Measurements from ENCODE around the gene PLCD4.

The PLCD4 gene

GRCh38 chr2:218607436-218608115 is at the start of gene PLCD4:
Gene PLCD4 (plus strand): TSS chr2:218607899. CDS start chr2:218615740, 7,841 bp downstream.
- H3K4me3 ChIP-seq (ENCODE audit: low read depth in 1 of 2, low read length in 2 of 2) = no peak within 1 kb of the TSS
- H3K27ac ChIP-seq (ENCODE audit: low read depth, low read length) = no peak within 1 kb of the TSS
- no peak within 1 kb of the TSS for H3K9ac ChIP-seq (ENCODE audit: low read depth in 1 of 2, low read length in 2 of 2)
- no peaks in the 10 kb centered on the region for H3K4me1 ChIP-seq (ENCODE audit: control insufficient read depth in 1 of 2, insufficient read depth in 2 of 2, low read length in 2 of 2)
- H3K9me3 ChIP-seq (ENCODE audit: control insufficient read depth in 1 of 2, low read length in 2 of 2) = no peaks in the 10 kb centered on the region
- no peaks in the 10 kb centered on the region for H3K36me3 ChIP-seq (ENCODE audit: control insufficient read depth in 1 of 2, insufficient read depth in 2 of 2, low read length in 2 of 2)
- H3K27me3 ChIP-seq (ENCODE audit: control insufficient read depth in 1 of 2, insufficient read depth in 2 of 2, low read length in 2 of 2) = no peaks in the 10 kb centered on the region

DNA sequence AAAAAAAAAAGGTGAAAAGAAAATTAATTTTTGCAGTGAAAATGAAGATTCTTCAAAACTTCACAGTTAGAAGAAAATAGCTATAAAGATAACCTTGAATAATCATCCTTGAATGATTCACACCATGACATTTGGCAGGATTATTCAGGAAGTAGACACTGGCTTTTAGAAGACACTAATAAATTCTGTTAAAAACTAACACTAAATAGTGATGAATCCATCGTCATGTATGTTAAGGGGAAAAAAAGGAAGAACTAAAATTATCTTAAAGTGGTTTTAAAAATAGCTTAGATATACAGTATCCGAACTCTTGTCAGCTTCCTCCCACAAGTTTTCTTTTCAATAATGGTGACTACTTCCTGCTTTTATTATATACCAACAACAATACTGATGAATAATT is 49.8 kb upstream of the PLCD4 start:
- Histone ChIP-seq H3K27me3 (ENCODE audit: control insufficient read depth in 1 of 2, insufficient read depth in 2 of 2, low read length in 2 of 2) (no peaks in the 10 kb centered on the region), H3K36me3 (ENCODE audit: control insufficient read depth in 1 of 2, insufficient read depth in 2 of 2, low read length in 2 of 2) (peaks cover 19 to 35% of the 10 kb centered on the region in 2 donors), H3K4me1 (ENCODE audit: control insufficient read depth in 1 of 2, insufficient read depth in 2 of 2, low read length in 2 of 2) (no peaks in the 10 kb centered on the region), H3K27ac (ENCODE audit: low read depth, low read length) (no peak overlapping the region), H3K4me3 (ENCODE audit: low read depth in 1 of 2, low read length in 2 of 2) (no peak overlapping the region), H3K9me3 (ENCODE audit: control insufficient read depth in 1 of 2, low read length in 2 of 2) (no peaks in the 10 kb centered on the region), H3K9ac (ENCODE audit: low read depth in 1 of 2, low read length in 2 of 2) (no peak overlapping the region)

DNA sequence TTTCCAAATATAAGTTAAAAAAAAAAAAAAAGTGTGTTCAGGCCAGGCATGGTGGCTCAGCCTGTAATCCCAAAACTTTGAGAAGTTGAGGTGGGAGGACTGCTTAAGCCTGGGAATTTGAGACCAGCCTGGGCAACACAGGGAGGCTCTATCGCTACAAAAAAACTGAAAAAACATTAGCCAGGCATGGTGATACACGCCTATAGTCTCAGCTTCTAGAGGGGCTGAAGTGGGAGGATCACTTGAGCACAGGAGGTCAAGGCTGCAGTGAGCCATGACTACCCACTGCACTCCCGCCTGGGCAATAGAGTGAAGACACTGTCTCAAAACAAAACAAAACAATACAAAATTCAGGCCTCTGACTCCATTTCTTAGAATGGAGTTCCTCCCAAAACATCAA is 48.7 kb upstream of the PLCD4 start:
- H3K4me3 ChIP-seq (ENCODE audit: low read depth in 1 of 2, low read length in 2 of 2) = no peak overlapping the region
- peaks cover 13 to 30% of the 10 kb centered on the region in 2 donors for H3K36me3 ChIP-seq (ENCODE audit: control insufficient read depth in 1 of 2, insufficient read depth in 2 of 2, low read length in 2 of 2)
- H3K9ac ChIP-seq (ENCODE audit: low read depth in 1 of 2, low read length in 2 of 2) = no peak overlapping the region
- H3K4me1 ChIP-seq (ENCODE audit: control insufficient read depth in 1 of 2, insufficient read depth in 2 of 2, low read length in 2 of 2) = peaks cover 0 to 2% of the 10 kb centered on the region in 2 donors
- H3K27ac ChIP-seq (ENCODE audit: low read depth, low read length) = no peak overlapping the region
- no peaks in the 10 kb centered on the region for H3K9me3 ChIP-seq (ENCODE audit: control insufficient read depth in 1 of 2, low read length in 2 of 2)
- no peaks in the 10 kb centered on the region for H3K27me3 ChIP-seq (ENCODE audit: control insufficient read depth in 1 of 2, insufficient read depth in 2 of 2, low read length in 2 of 2)

DNA sequence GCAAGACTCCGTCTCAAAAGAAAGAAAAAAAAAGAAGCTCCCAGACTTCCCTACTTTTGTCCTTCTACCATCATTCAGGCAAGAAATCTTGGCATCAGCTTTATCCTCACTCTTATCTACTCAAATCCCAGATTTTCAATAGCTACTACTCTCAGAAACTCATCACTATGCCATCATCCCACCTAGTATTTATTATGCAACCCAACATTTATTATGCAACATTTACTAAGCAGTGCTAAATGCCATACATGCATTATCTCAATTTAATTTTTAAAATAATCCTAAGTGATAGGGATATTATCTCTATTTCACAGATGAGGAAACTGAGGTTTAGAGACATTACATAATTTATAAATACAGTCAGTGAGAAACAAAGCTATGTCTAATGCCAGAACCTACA is 43.6 kb upstream of the PLCD4 start:
- Histone ChIP-seq H3K4me3 (ENCODE audit: low read depth in 1 of 2, low read length in 2 of 2) (no peak overlapping the region), H3K9me3 (ENCODE audit: control insufficient read depth in 1 of 2, low read length in 2 of 2) (no peaks in the 10 kb centered on the region), H3K36me3 (ENCODE audit: control insufficient read depth in 1 of 2, insufficient read depth in 2 of 2, low read length in 2 of 2) (peaks cover 7 to 23% of the 10 kb centered on the region in 2 donors), H3K27ac (ENCODE audit: low read depth, low read length) (no peak overlapping the region), H3K9ac (ENCODE audit: low read depth in 1 of 2, low read length in 2 of 2) (no peak overlapping the region), H3K4me1 (ENCODE audit: control insufficient read depth in 1 of 2, insufficient read depth in 2 of 2, low read length in 2 of 2) (peaks cover 12 to 18% of the 10 kb centered on the region in 2 donors), H3K27me3 (ENCODE audit: control insufficient read depth in 1 of 2, insufficient read depth in 2 of 2, low read length in 2 of 2) (no peaks in the 10 kb centered on the region)

GRCh38 chr2:218566296-218566695 is 41.4 kb upstream of the PLCD4 start:
- Histone ChIP-seq H3K9me3 (ENCODE audit: control insufficient read depth in 1 of 2, low read length in 2 of 2) (no peaks in the 10 kb centered on the region), H3K27ac (ENCODE audit: low read depth, low read length) (no peak overlapping the region), H3K36me3 (ENCODE audit: control insufficient read depth in 1 of 2, insufficient read depth in 2 of 2, low read length in 2 of 2) (peaks cover 0 to 10% of the 10 kb centered on the region in 2 donors), H3K9ac (ENCODE audit: low read depth in 1 of 2, low read length in 2 of 2) (no peak overlapping the region), H3K4me3 (ENCODE audit: low read depth in 1 of 2, low read length in 2 of 2) (no peak overlapping the region), H3K4me1 (ENCODE audit: control insufficient read depth in 1 of 2, insufficient read depth in 2 of 2, low read length in 2 of 2) (peaks cover 31 to 32% of the 10 kb centered on the region in 2 donors), H3K27me3 (ENCODE audit: control insufficient read depth in 1 of 2, insufficient read depth in 2 of 2, low read length in 2 of 2) (no peaks in the 10 kb centered on the region)

DNA sequence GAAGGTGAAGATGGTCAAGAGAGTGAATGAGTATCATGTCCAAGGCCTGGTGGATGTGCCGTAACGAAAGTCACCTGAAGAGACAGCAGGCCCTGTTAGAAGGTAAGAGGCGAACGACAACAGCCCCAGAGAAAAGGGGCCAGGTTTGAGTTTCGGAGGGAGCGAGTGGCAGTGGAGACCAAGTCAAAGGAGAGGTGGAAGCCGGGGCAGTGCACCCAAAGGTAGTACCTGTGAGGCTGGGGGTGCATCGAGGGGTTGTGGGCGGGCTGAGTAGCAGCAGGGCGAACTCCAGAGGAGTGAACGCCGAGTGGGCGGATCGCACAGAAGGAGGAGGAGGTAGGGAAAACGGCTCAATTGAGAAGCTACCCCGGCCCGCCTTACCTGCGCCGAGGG is 39.9 kb upstream of the PLCD4 start:
- Histone ChIP-seq H3K4me3 (ENCODE audit: low read depth in 1 of 2, low read length in 2 of 2) (peak overlapping the region; percentile 88 to 92), H3K36me3 (ENCODE audit: control insufficient read depth in 1 of 2, insufficient read depth in 2 of 2, low read length in 2 of 2) (peaks cover 4 to 9% of the 10 kb centered on the region in 2 donors), H3K9me3 (ENCODE audit: control insufficient read depth in 1 of 2, low read length in 2 of 2) (no peaks in the 10 kb centered on the region), H3K9ac (ENCODE audit: low read depth in 1 of 2, low read length in 2 of 2) (peak overlapping the region; percentile 65 to 84), H3K27ac (ENCODE audit: low read depth, low read length) (peak overlapping the region; percentile 92), H3K4me1 (ENCODE audit: control insufficient read depth in 1 of 2, insufficient read depth in 2 of 2, low read length in 2 of 2) (peaks cover 32% of the 10 kb centered on the region in 2 donors), H3K27me3 (ENCODE audit: control insufficient read depth in 1 of 2, insufficient read depth in 2 of 2, low read length in 2 of 2) (no peaks in the 10 kb centered on the region)

DNA sequence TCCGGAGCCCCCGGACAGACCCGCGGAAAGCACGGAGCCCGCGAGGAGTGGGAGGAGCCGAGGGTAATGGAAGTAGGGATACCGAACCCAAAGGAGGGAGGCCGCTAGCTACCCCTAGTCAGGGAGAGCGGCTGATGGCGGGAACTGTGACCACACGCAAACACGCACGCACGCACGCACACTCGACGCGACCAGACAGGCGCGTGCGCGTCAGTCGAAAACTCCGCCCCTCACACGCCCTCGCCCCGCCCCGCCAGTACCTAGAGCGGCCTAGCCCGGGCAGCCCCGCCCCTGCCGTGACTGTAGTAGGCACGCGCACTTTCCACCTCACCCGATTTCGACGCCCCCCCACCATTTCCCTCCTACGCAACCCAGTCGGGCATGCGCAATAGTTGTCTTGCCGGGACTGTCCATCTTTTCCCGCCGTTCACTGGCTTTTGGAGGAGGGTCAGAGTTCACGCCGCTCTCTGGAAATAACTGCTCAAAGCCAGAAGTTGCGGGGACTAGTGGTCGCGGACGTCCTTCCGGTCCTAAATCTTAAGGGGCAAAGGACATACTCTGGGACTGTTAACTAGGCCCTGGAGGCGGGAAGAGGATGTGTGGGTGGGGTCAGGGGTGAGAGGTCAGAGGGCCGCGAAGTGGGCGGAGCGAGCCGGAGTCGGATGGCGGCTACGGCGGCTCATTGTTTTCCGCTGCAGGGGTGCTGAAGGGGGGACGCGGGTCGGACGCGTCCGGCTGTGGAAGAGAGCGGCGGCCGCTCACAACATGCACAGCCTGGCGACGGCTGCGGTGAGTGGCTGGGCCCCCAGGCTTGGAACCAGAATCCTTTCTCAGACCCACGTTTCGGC is 39.3 kb upstream of the PLCD4 start, which contains the start of the genes CNOT9 and USP37:
Gene CNOT9, plus strand, starts transcription at position 650 of the 848 bp plus-strand sequence. Its CDS starts 116 bp downstream, at position 766.
Gene USP37, minus strand, starts transcription at position 162 of the 848 bp plus-strand sequence. CDS start 9,698 bp downstream, outside the sequence.
- Histone ChIP-seq H3K36me3 (ENCODE audit: control insufficient read depth in 1 of 2, insufficient read depth in 2 of 2, low read length in 2 of 2) (peaks cover 4 to 10% of the 10 kb centered on the region in 2 donors), H3K9me3 (ENCODE audit: control insufficient read depth in 1 of 2, low read length in 2 of 2) (no peaks in the 10 kb centered on the region), H3K27ac (ENCODE audit: low read depth, low read length) (peak within 1 kb of the TSS; percentile 92), H3K4me3 (ENCODE audit: low read depth in 1 of 2, low read length in 2 of 2) (peak within 1 kb of the TSS; percentile 90 to 92), H3K9ac (ENCODE audit: low read depth in 1 of 2, low read length in 2 of 2) (peak within 1 kb of the TSS; percentile 65 to 84), H3K4me1 (ENCODE audit: control insufficient read depth in 1 of 2, insufficient read depth in 2 of 2, low read length in 2 of 2) (peaks cover 32% of the 10 kb centered on the region in 2 donors), H3K27me3 (ENCODE audit: control insufficient read depth in 1 of 2, insufficient read depth in 2 of 2, low read length in 2 of 2) (no peaks in the 10 kb centered on the region)

DNA sequence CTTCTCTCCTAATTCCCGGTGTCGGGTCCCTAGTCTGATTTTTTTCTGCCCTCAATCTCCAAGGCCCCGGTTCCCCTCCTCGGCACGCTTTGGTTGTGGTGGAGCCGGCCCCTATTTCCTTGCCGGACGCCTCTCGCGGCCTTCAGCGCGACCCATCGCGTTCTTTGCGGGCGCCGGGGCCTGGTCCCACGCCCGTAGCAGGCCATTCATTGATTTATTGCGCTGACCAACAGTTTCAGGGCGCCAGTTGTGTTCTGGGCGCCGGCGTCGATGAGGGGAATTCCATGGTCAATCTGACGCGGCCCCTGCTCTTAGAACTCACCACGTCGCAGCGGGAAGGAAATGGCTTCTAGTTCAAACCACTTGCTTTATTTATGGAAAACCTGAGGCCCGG is 38.7 kb upstream of the PLCD4 start:
- Histone ChIP-seq H3K4me3 (ENCODE audit: low read depth in 1 of 2, low read length in 2 of 2) (peak overlapping the region; percentile 90 to 92), H3K27ac (ENCODE audit: low read depth, low read length) (peak overlapping the region; percentile 85), H3K36me3 (ENCODE audit: control insufficient read depth in 1 of 2, insufficient read depth in 2 of 2, low read length in 2 of 2) (peaks cover 4 to 10% of the 10 kb centered on the region in 2 donors), H3K27me3 (ENCODE audit: control insufficient read depth in 1 of 2, insufficient read depth in 2 of 2, low read length in 2 of 2) (no peaks in the 10 kb centered on the region), H3K9ac (ENCODE audit: low read depth in 1 of 2, low read length in 2 of 2) (peak overlapping the region; percentile 44 to 77), H3K9me3 (ENCODE audit: control insufficient read depth in 1 of 2, low read length in 2 of 2) (no peaks in the 10 kb centered on the region), H3K4me1 (ENCODE audit: control insufficient read depth in 1 of 2, insufficient read depth in 2 of 2, low read length in 2 of 2) (peaks cover 30 to 32% of the 10 kb centered on the region in 2 donors)

- Histone ChIP-seq H3K4me1 (ENCODE audit: control insufficient read depth in 1 of 2, insufficient read depth in 2 of 2, low read length in 2 of 2) (peaks cover 28 to 32% of the 10 kb centered on the region in 2 donors), H3K27ac (ENCODE audit: low read depth, low read length) (peak overlapping the region; percentile 85), H3K9me3 (ENCODE audit: control insufficient read depth in 1 of 2, low read length in 2 of 2) (no peaks in the 10 kb centered on the region)
These were observed 37.8 kb upstream of the PLCD4 start for GRCh38 chr2:218569661-218570500.

More at GRCh38 chr2:218569661-218570500, 37.8 kb upstream of the PLCD4 start:
- H3K9ac ChIP-seq (ENCODE audit: low read depth in 1 of 2, low read length in 2 of 2) = peak overlapping the region; percentile 44 to 77
- H3K4me3 ChIP-seq (ENCODE audit: low read depth in 1 of 2, low read length in 2 of 2) = peak overlapping the region; percentile 90 to 92
- H3K27me3 ChIP-seq (ENCODE audit: control insufficient read depth in 1 of 2, insufficient read depth in 2 of 2, low read length in 2 of 2) = no peaks in the 10 kb centered on the region
- peaks cover 4 to 13% of the 10 kb centered on the region in 2 donors for H3K36me3 ChIP-seq (ENCODE audit: control insufficient read depth in 1 of 2, insufficient read depth in 2 of 2, low read length in 2 of 2)
